CD14-positive monocyte (primary cell): ENCODE results near the gene TTC29. TPM values are rescaled to one million over a fixed set of nuclear protein-coding genes. Genes with fewer than 3 reads are reported as not detected.

Experiments used
- DNase-seq, 3 donors: peaks; one replicate each; pipeline ENCODE4 v3.0.0-alpha.2; 2011 to 2022
- H2AFZ ChIP-seq: 2 replicates; pipeline ENCODE4 v1.6.0; 2012; ENCODE audit warnings: mild to moderate bottlenecking, low read depth, low read length, inconsistent platforms; ENCODE audit not compliant: insufficient read depth, poor library complexity, severe bottlenecking
- H3K27ac ChIP-seq, 2 donors: 1 replicate in 1 of 2; 2 replicates in 1 of 2; pipeline ENCODE4 v1.5.1; 2012 to 2013; ENCODE audit warnings: low read length in 2 of 2, control low read depth in 1 of 2, inconsistent platforms in 1 of 2, low read depth in 1 of 2, mild to moderate bottlenecking in 1 of 2
- H3K27me3 ChIP-seq, 2 donors: one replicate each; pipeline versions ENCODE4 v1.6.0 to v1.6.1; 2011 to 2013; ENCODE audit warnings: low read length in 2 of 2; ENCODE audit not compliant: control insufficient read depth in 2 of 2, insufficient read depth in 2 of 2
- H3K36me3 ChIP-seq, 2 donors: replicated peaks in 1 of 2; 1 replicate in 1 of 2; 2 replicates in 1 of 2; pipeline versions ENCODE4 v1.5.1 to v1.6.1; 2012 to 2013; ENCODE audit warnings: low read length in 2 of 2, control low read depth in 1 of 2, inconsistent platforms in 1 of 2, mild to moderate bottlenecking in 1 of 2; ENCODE audit not compliant: insufficient read depth in 2 of 2, control insufficient read depth in 1 of 2
- H3K4me1 ChIP-seq, 2 donors: 1 replicate in 1 of 2; 2 replicates in 1 of 2; pipeline versions ENCODE4 v1.5.1 to v1.6.1; 2012 to 2013; ENCODE audit warnings: low read length in 2 of 2, control low read depth in 1 of 2, inconsistent platforms in 1 of 2, mild to moderate bottlenecking in 1 of 2, moderate library complexity in 1 of 2; ENCODE audit not compliant: insufficient read depth in 2 of 2, control insufficient read depth in 1 of 2
- H3K4me2 ChIP-seq: replicated peaks from 2 replicates; pipeline ENCODE3; 2012; ENCODE audit warnings: low read length, moderate library complexity, mild to moderate bottlenecking; ENCODE audit not compliant: poor library complexity, severe bottlenecking; ENCODE audit errors: extremely low read depth
- H3K4me3 ChIP-seq, 3 experiments: fragments of 200-600 bp in 1 of 3; sonication (generic) in 1 of 3; replicated peaks in 1 of 3; 1 replicate in 2 of 3; 2 replicates in 1 of 3; pipeline ENCODE4 v1.5.1; 2011 to 2013; ENCODE audit warnings: low read length in 3 of 3, mild to moderate bottlenecking in 3 of 3, control low read depth in 2 of 3, low read depth in 2 of 3, inconsistent platforms in 1 of 3, moderate library complexity in 1 of 3
- H3K79me2 ChIP-seq: 2 replicates; pipeline ENCODE4 v1.6.0; 2012; ENCODE audit warnings: mild to moderate bottlenecking, control low read depth, inconsistent platforms, low read length, moderate library complexity; ENCODE audit not compliant: insufficient read depth
- H3K9ac ChIP-seq: 2 replicates; pipeline ENCODE4 v1.6.0; 2017; ENCODE audit warnings: low read length, mild to moderate bottlenecking; ENCODE audit not compliant: insufficient read depth, poor library complexity, severe bottlenecking
- H3K9me3 ChIP-seq, 2 donors: replicated peaks in 1 of 2; 1 replicate in 1 of 2; 2 replicates in 1 of 2; pipeline versions ENCODE4 v1.5.1 to v1.6.1; 2012 to 2013; ENCODE audit warnings: low read length in 2 of 2, control low read depth in 1 of 2; ENCODE audit not compliant: control insufficient read depth in 1 of 2, insufficient read depth in 1 of 2
- H4K20me1 ChIP-seq: 2 replicates; pipeline ENCODE4 v1.6.0; 2012; ENCODE audit warnings: mild to moderate bottlenecking, low read length, control low read depth, moderate library complexity; ENCODE audit not compliant: insufficient read depth
- H3K27ac Mint-ChIP-seq, 7 donors: one replicate each; pipeline ENCODE4 v1.8.0; 2020; ENCODE audit warnings: mild to moderate bottlenecking in 7 of 7, mixed read lengths in 7 of 7, moderate library complexity in 6 of 7, inconsistent platforms in 2 of 7
- H3K27me3 Mint-ChIP-seq, 3 donors: one replicate each; pipeline ENCODE4 v1.8.0; 2021 to 2022; ENCODE audit warnings: low read depth in 3 of 3, mild to moderate bottlenecking in 3 of 3, mixed read lengths in 3 of 3, moderate library complexity in 3 of 3, inconsistent platforms in 1 of 3
- H3K36me3 Mint-ChIP-seq, 2 donors: one replicate each; pipeline ENCODE4 v1.8.0; 2020; ENCODE audit warnings: mixed read lengths in 2 of 2, inconsistent platforms in 1 of 2, mild to moderate bottlenecking in 1 of 2
- H3K4me1 Mint-ChIP-seq: one replicate; pipeline ENCODE4 v1.8.0; 2020; ENCODE audit warnings: mild to moderate bottlenecking, mixed read lengths
- H3K4me3 Mint-ChIP-seq, 2 donors: one replicate each; pipeline ENCODE4 v1.8.0; 2020; ENCODE audit warnings: mild to moderate bottlenecking in 2 of 2, mixed read lengths in 2 of 2, moderate library complexity in 1 of 2
- H3K9me3 Mint-ChIP-seq, 7 donors: one replicate each; pipeline ENCODE4 v1.8.0; 2020 to 2022; ENCODE audit warnings: mixed read lengths in 7 of 7, mild to moderate bottlenecking in 6 of 7, moderate library complexity in 6 of 7, inconsistent platforms in 2 of 7
- WGBS: methylation state at CpG from one replicate; pipeline ENCODE4 v1.1.5; 2013; ENCODE audit warnings: missing lambda C conversion rate; ENCODE audit not compliant: insufficient coverage; 5-methylcytosine and 5-hydroxymethylcytosine counted together
- intact Hi-C, 2 donors: fragments of 100-400 bp; cut with micrococcal nuclease; formaldehyde crosslinking; loops; one replicate each; pipeline versions ENCODE4 v1.15.0 to v1.15.1; 2023
- polyA plus RNA-seq, 3 donors: library from polyadenylated mRNA; depleted of rRNA in 1 of 3; unstranded in 2 of 3; stranded (reverse) in 1 of 3; fragments of 300-500 nt in 2 of 3; fragments of >200 nt in 1 of 3; fragmentation: Illumina TruSeq in 2 of 3; gene quantifications; 1 replicate in 2 of 3; 2 replicates in 1 of 3; pipeline ENCODE4 v1.2.3, GENCODE V29; 2012 to 2021
- TF ChIP-seq, protein P1 (sequence below): fragments of 200-600 bp; IDR thresholded peaks from one replicate; pipeline ENCODE4 v1.8.0; 2022; ENCODE audit warnings: antibody characterized with exemption, mild to moderate bottlenecking

Gene TTC29
- polyA plus RNA-seq, 3 donors: not detected

DNA sequence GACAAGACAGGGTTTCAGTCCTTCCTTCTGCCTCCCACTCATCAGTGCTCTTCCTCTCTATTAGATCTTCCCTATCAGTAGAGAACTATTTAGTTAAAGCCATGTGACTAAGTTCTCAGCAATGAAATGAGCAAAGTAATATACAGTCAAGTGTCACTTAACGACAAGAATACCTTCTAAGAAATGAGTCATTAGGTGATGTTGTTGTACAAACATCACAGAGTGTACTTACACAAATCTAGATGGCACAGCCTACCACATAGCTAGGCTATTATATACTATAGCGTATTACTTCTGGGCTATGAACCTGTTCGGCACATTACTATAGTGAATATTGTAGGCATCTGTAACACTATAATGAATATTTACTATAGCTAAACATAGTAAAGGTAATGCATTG lies 235.7 kb downstream of the TTC29 start:
- Mint-ChIP-seq H3K4me1 (no peaks in the 10 kb centered on the region), H3K36me3 (no peaks in the 10 kb centered on the region), H3K27ac (no peak overlapping the region), H3K27me3 (no peaks in the 10 kb centered on the region), H3K9me3 (peaks cover 0 to 2% (median 0%) of the 10 kb centered on the region in 7 donors), H3K4me3 (no peak overlapping the region)
- Histone ChIP-seq H3K79me2 (no peaks in the 10 kb centered on the region), H3K27ac (no peak overlapping the region), H3K4me2 (no peak overlapping the region), H4K20me1 (no peaks in the 10 kb centered on the region), H3K9ac (no peak overlapping the region), H3K27me3 (no peaks in the 10 kb centered on the region), H3K9me3 (no peaks in the 10 kb centered on the region), H2AFZ (no peak overlapping the region), H3K36me3 (no peaks in the 10 kb centered on the region), H3K4me1 (no peaks in the 10 kb centered on the region), H3K4me3 (no peak overlapping the region)
- no CpG with 5 or more reads among the region's 3 CpGs for WGBS
- TF ChIP-seq, protein P1, sequence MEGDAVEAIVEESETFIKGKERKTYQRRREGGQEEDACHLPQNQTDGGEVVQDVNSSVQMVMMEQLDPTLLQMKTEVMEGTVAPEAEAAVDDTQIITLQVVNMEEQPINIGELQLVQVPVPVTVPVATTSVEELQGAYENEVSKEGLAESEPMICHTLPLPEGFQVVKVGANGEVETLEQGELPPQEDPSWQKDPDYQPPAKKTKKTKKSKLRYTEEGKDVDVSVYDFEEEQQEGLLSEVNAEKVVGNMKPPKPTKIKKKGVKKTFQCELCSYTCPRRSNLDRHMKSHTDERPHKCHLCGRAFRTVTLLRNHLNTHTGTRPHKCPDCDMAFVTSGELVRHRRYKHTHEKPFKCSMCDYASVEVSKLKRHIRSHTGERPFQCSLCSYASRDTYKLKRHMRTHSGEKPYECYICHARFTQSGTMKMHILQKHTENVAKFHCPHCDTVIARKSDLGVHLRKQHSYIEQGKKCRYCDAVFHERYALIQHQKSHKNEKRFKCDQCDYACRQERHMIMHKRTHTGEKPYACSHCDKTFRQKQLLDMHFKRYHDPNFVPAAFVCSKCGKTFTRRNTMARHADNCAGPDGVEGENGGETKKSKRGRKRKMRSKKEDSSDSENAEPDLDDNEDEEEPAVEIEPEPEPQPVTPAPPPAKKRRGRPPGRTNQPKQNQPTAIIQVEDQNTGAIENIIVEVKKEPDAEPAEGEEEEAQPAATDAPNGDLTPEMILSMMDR: no peak
- intact Hi-C loops: no loop called here
- no peak for DNase-seq

- Histone ChIP-seq H3K36me3 (no peaks in the 10 kb centered on the region), H4K20me1 (no peaks in the 10 kb centered on the region), H3K9ac (no peak overlapping the region), H3K27me3 (no peaks in the 10 kb centered on the region), H3K4me1 (no peaks in the 10 kb centered on the region), H3K4me3 (no peak overlapping the region), H3K79me2 (no peaks in the 10 kb centered on the region), H3K27ac (no peak overlapping the region), H3K9me3 (no peaks in the 10 kb centered on the region), H2AFZ (no peak overlapping the region), H3K4me2 (no peak overlapping the region)
- Mint-ChIP-seq H3K4me3 (no peak overlapping the region), H3K36me3 (no peaks in the 10 kb centered on the region), H3K27me3 (peaks cover 0 to 2% (median 2%) of the 10 kb centered on the region in 3 donors), H3K9me3 (peaks cover 0 to 11% (median 3%) of the 10 kb centered on the region in 7 donors), H3K27ac (no peak overlapping the region), H3K4me1 (no peaks in the 10 kb centered on the region)
- intact Hi-C loops: no loop called here
- WGBS: 90% methylated on average over 3 of the region's 8 CpGs
- TF ChIP-seq, protein P1: no peak
- DNase-seq: no peak
These were observed 245.8 kb downstream of the TTC29 start for GRCh38 chr4:146699910-146700309.
